HG03039 (cell line): ENCODE results near the gene TPST1.
"Not testable (repeated sequence)": the region's sequence is repeated elsewhere in the genome, so short reads cannot be mapped to it uniquely, and the experiment has no call there.

Source experiments
- ATAC-seq: cut with Tn5 transposase; IDR thresholded peaks from one replicate; pipeline ENCODE4 v1.9.1; 2021; ENCODE audit warnings: mild to moderate bottlenecking, moderate library complexity; ENCODE audit not compliant: unreplicated experiment

TPST1 gene

GRCh38 chr7:66204822-66205740 is at the start of gene TPST1:
Gene TPST1 (plus strand): TSS chr7:66205334. CDS start chr7:66240426, 35,092 bp downstream.
- peak; percentile 92 for ATAC-seq

GRCh38 chr7:66156035-66156434 is 49.1 kb upstream of the TPST1 start:
- not testable (repeated sequence) for ATAC-seq

DNA sequence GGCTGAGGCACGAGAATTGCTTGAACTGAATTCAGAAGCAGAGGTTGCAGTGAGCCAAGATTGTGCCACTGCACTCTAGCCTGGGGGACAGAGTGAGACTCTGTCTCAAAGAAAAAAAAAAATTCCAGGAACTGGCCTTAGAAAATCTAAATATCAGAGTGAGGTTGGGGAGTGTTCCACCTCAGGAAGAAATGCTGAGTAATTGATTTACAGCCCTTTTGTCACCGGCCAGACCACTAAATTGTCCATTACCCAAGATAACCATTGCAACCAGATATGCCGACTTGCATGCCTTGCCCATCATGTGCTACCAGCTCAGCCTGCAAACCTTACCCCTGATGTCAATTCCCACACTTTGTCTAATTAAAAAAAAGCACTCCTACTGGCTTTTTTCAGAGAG is 48.1 kb upstream of the TPST1 start:
- no peak for ATAC-seq

DNA sequence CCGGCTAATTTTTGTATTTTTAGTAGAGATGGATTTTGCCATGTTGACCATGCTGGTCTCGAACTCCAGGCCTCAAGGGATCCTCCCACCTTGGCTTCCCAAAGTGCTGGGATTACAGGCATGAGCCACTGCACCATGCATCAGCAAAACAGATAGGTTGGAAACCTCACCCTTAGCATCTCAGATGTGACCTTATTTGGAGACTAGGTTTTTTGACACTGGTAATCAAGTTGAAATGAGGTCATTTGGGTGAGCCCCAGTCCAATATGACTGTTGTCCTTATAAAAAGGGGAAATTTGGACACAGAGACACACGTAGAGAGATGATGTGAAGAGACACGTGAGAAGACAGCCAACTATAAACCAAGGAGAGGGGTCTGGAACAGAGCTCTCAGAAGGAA is 42.5 kb upstream of the TPST1 start:
- ATAC-seq: no peak

DNA sequence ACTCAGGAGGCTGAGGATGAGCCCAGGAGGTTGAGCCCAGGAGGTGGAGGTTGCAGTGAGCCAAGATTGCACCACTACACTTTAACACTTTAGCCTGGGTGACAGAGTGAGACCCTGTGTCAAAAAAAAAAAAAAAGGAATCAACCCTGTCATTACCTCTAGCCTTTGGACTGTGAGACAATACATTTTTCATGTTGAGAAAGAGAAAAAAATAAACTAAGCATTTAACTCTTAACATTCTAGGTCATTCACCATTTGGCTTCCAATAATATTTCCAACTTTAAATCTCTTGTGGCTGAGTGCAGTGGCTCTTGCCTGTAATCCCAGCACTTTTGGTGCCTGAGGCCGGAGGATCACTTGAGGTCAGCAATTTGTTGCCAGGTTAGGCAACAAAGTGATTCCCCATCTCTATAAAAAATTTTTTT is 41.9 kb upstream of the TPST1 start:
- ATAC-seq: no peak

- ATAC-seq: no peak
Observed at GRCh38 chr7:66164356-66164755, 40.8 kb upstream of the TPST1 start.

DNA sequence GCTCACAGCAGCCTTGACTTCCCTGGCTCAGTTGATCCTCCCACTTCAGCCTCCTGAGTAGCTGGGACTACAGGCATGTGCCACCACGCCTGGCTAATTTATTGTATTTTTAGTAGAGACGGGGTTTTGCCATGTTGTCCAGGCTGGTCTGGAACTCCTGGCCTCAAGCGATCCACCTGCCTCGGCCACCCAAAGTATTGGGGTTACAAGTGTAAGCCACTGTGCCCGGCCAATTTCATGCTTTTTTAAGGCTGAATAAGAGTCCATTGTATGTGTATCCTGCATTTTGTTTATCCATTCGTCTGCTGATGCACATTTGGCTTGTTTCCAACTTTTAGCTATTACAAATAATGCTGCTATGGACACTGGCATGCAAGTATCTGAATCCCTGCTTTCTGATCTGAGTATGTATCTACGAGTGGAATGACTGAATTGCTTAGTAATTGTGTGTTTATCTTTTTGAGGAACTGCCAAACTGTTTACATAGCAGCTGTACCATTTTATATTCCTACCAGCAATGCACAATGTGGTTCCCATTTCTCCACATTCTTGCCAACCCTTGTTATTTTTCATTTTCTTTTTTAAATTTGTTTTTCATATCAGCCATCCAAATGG is 37.3 kb upstream of the TPST1 start:
- ATAC-seq: no peak

GRCh38 chr7:66169616-66170015 is 35.5 kb upstream of the TPST1 start:
- ATAC-seq: no peak

DNA sequence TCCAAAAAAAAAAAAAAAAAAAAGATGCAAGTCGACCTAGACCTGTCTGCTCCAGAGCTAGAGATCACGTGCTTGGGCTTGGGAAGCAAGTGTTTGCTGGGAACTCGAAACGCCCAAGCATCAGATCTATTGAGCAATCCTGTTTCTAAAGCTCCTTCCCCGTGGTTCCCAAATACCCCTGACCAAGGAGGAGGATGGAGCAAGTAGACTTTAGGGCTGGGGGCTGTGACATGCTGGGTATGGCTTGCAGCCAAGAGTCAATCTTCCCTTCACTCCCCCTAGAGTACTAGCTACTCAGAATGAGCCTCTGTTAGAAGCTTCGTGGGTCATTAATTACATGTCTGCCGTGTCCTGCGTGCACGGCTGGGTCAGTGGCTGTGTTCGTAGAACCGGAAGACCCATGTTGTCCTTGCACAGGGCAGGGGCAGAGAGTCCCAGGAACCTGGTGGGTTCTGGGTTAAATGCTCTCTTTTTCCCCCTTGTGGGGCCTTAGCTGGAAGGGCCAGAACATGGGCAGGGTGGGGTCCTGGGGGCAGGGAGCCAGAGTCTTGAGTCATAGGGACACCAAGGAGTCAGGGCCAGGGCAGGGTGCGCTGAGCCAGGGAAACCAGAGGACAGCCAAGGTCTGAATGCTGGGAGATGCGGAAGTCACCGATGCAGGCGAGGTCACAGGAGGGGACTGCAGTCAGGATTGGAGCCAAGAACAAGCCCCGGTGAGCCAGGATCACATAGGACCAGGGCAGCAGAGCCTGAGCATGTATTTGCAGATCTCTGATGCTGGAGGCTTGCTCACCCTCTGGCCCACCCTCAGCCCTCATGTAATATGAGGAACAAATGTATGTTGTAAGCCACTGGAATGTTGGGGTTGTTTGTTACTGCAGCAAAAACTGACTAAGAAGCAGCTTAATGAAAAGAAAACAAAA is 34.6 kb upstream of the TPST1 start:
- no peak for ATAC-seq

DNA sequence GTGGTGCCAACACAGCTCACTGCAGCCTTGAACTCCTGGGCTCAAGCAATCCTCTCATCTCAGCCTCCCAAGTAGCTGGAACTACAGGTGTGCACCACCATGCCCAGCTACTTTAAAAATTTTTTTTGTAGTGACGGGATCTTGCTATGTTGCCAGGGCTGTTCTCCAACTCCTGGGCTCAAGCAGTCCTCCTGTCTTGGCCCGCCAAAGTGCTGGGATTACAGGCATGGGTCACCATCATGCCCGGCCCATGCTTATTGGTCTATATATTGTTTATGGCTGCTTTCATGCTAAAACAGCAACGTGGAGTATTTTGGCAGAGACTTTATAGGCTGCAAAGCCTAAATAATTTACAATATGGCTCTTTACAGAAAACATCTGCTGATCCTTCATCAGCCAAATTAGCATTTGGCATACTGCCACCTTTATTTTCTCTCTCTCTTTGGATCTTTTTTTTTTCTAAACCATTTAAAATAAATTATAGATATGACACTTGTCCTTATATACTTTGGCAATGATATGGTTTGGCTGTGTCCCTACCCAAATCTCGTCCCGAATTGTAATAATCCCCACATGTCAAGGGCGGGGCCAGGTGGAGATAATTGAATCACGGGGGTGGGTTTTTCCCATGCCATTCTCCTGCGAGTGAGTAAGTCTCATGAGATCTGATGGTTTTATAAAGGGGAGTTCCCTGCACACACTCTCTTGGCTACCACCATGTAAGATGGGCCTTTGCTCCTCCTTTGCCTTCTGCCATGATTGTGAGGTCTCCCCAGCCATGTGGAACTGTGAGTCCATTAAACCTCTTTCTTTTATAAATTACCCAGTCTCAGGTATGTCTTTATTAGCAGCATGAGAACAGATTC is 32.4 kb upstream of the TPST1 start:
- ATAC-seq: not testable (repeated sequence)

- ATAC-seq: no peak
Observed at GRCh38 chr7:66173856-66174255, 31.3 kb upstream of the TPST1 start.

DNA sequence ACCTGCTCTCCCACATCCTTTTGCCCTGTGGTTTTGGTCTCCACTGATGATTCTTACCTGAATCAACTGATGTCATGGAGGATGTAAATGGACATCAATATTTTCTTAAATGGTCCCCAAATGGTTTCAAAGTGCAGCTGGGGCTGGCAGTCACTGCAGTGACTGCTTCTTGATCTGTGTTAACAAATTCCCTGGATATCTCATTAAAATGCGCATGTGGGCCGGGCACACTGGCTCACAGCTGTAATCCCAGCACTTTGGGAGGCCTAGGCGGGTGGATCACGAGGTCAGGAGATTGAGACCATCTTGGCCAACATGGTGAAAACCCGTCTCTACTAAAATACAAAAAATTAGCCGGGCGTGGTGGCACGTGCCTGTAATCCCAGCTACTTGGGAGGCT is 30.1 kb upstream of the TPST1 start:
- not testable (repeated sequence) for ATAC-seq

- no peak for ATAC-seq
Observed at GRCh38 chr7:66176914-66177313, 28.2 kb upstream of the TPST1 start.

GRCh38 chr7:66178258-66178657 is 26.9 kb upstream of the TPST1 start:
- no peak for ATAC-seq

DNA sequence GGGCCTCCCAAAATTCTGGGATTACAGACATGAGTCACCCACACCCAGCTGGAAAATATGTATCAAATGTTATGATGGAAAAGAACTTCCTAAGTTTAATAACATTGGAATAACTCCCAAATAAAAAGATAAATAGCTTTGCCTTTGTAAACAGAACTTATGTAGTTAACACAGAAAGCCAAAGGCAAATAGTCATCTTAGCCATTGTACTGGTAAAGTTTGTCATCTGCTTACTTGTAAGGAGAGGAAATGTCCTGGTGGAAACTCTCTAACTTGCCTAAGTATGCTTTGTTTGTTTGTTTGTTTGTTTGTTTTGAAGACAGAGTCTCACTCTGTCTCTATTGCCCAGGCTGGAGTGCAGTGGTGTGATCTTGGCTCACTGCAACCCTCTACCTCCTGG is 23.8 kb upstream of the TPST1 start:
- no peak for ATAC-seq

DNA sequence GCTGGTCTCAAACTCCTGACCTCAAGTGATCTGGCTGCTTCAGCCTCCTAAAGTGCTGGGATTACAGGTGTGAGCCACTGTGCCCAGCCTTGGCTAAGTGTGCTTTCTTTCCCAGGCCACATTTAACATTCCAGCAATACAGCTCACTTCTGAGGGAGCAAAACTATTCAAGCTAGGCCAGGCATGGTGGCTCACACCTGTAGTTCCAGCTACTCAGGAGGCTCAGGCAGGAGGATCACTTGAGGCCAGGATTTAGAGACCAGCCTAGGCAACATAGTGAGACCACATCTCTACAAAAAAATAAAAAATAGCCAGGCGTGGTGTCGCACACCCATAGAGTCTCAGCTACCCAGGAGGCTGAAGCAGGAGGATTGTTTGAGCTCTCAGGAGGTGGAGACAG is 23.3 kb upstream of the TPST1 start:
- ATAC-seq: no peak

DNA sequence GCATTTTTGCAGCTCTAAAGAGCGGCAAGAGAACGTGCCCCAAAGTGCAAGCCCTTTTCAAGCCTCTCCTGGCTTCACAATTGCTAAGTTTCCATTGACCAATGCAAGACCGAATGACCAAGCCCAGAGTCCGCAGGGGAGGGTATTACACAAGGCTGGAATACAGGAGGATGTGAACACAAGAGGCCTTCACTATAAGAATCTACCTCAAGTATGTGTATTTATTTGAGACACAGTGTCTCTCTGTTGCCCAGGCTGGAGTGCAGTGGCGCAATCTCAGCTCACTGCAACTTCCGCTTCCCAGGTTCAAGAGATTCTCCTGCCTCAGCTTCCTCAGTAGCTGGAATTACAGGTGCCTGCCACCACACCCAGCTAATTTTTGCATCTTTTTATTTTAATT is 22.2 kb upstream of the TPST1 start:
- no peak for ATAC-seq

DNA sequence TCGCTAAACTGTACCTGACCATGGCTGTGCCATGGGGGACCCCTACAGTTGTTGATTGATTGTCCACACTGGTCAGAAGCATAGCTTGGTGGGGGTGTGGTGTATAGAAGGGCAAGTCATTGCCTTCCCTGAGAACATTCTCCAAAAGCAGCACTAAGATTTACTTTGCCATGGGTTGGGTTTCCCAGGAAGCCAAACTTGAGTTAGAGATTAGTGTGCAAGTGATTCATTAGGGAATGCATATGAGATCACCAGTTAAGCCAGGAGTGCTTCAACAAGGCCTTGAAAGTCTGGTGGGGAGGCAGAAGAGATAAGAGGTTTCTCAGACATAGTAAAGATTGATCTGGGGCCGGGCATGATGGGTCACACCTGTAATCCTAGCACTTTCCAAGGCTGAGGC is 21.4 kb upstream of the TPST1 start:
- ATAC-seq: no peak

DNA sequence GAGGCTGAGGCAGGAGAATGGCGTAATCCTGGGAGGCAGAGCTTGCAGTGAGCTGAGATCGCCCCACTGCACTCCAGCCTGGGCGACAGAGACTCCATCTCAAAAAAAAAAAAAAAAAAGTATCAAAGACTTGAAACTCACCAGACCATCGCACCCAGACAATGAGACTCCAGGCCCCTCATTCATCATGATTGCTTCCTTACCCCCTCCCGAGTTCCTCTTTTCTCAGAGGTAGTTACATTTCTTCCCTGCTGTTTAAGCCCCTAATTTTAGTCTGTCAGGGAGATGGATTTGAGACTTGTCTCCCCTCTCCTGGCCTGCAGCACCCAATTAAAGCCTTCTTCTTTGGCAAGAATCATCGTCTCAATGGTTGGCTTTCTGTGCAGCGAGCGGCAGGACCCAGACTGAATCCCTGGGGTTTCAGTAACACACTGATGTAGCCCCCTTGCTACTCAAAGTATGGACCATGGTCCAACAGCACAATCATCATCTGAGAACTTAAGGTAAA is 19.4 kb upstream of the TPST1 start:
- no peak for ATAC-seq

- no peak for ATAC-seq
Observed at GRCh38 chr7:66186991-66187390, 18.1 kb upstream of the TPST1 start.
